K562 (cell line): Measurements from ENCODE around the gene SETD1B. TPM values are rescaled to one million over a fixed set of nuclear protein-coding genes. Genes with fewer than 3 reads are reported as not detected.

Source experiments
- ATAC-seq: fragments of 200-7000 bp; cut with Tn5 transposase; 3 replicates; pipeline ENCODE4 v1.9.1; 2020; ENCODE audit warnings: moderate library complexity
- BruUV-seq: library from RNA; stranded (reverse); fragments of 400-500 nt; replicated peaks from 2 replicates; lab custom pipeline; 2021; lab: Mats Ljungman, UMichigan
- CTCF ChIA-PET: fragments of 300-600 bp; formaldehyde crosslinking; extraction: SDS; loops from one replicate; lab custom pipeline; 2021; ENCODE audit warnings: low intra/inter-chr PET ratio; lab: Yijun Ruan, JAX
- POLR2A ChIA-PET: fragments of 300-600, 350-650 bp; sonication (Branson Sonifier 250); formaldehyde crosslinking; extraction: SDS; loops from one replicate; lab custom pipeline; 2021; ENCODE audit warnings: antibody characterized with exemption, inconsistent platforms; lab: Yijun Ruan, JAX
- DNase-seq, 4 experiments: peaks; one replicate each; pipeline versions ENCODE4 v3.0.0 to v3.0.0-alpha.2; 2011 to 2018; ENCODE audit warnings: low spot score in 3 of 4, mixed read lengths in 3 of 4; ENCODE audit errors: extremely low read depth in 1 of 4
- FAIRE-seq: peaks from 2 replicates; lab custom pipeline; 2011; peaks lifted over from hg19 to GRCh38; lab: Jason Lieb, UNC
- H2AFZ ChIP-seq: 2 replicates; pipeline ENCODE4 v1.6.0; 2011; ENCODE audit warnings: low read depth, low read length, control low read depth, inconsistent platforms
- H3K27ac ChIP-seq: fragments of 200-600 bp; 3 replicates; pipeline ENCODE4 v1.8.0; 2011; ENCODE audit warnings: low read depth, mild to moderate bottlenecking, control low read depth, inconsistent platforms, low read length, moderate library complexity, mixed read lengths; ENCODE audit errors: extremely low read depth
- H3K27me3 ChIP-seq, 2 experiments: fragments of 300-600 bp in 1 of 2; 2 replicates in 1 of 2; 3 replicates in 1 of 2; pipeline versions ENCODE4 v1.6.0 to v1.8.0; 2011; ENCODE audit warnings: inconsistent platforms in 2 of 2, low read length in 2 of 2, mild to moderate bottlenecking in 1 of 2, mixed read lengths in 1 of 2, moderate library complexity in 1 of 2; ENCODE audit not compliant: control insufficient read depth in 2 of 2, insufficient read depth in 2 of 2
- H3K36me3 ChIP-seq: fragments of 300-600 bp; 3 replicates; pipeline ENCODE4 v1.8.0; 2011; ENCODE audit warnings: mild to moderate bottlenecking, low read length, inconsistent platforms; ENCODE audit not compliant: control insufficient read depth, insufficient read depth
- H3K4me1 ChIP-seq, 2 experiments: fragments of 200-600 bp in 1 of 2; replicated peaks in 1 of 2; 2 replicates in 1 of 2; 3 replicates in 1 of 2; pipeline versions ENCODE4 v1.5.1 to v1.8.0; 2011; ENCODE audit warnings: inconsistent platforms in 2 of 2, low read length in 2 of 2, mild to moderate bottlenecking in 1 of 2, mixed read lengths in 1 of 2, moderate library complexity in 1 of 2; ENCODE audit not compliant: control insufficient read depth in 2 of 2, insufficient read depth in 2 of 2
- H3K4me2 ChIP-seq: 2 replicates; pipeline ENCODE4 v1.6.1; 2011; ENCODE audit warnings: low read length, control low read depth, inconsistent platforms, mixed read lengths; ENCODE audit not compliant: insufficient read depth
- H3K4me3 ChIP-seq: fragments of 200-600 bp; sonication (generic), shearing (Covaris generic); 2 replicates; pipeline ENCODE4 v1.5.1; 2016; ENCODE audit warnings: control low read depth, inconsistent platforms
- H3K79me2 ChIP-seq: fragments of 200-600 bp; 3 replicates; pipeline ENCODE4 v1.8.0; 2011; ENCODE audit warnings: low read length, inconsistent platforms; ENCODE audit not compliant: control insufficient read depth, insufficient read depth
- H3K9ac ChIP-seq, 2 experiments: 2 replicates each; pipeline versions ENCODE4 v1.6.0 to v1.6.1; 2011; ENCODE audit warnings: low read depth in 2 of 2, low read length in 2 of 2, control low read depth in 1 of 2, inconsistent platforms in 1 of 2, mild to moderate bottlenecking in 1 of 2, mixed read lengths in 1 of 2; ENCODE audit not compliant: insufficient read depth in 1 of 2
- H3K9me1 ChIP-seq: one replicate; pipeline ENCODE4 v1.6.0; 2011; ENCODE audit warnings: inconsistent platforms, mild to moderate bottlenecking, low read length, moderate library complexity; ENCODE audit not compliant: control insufficient read depth, insufficient read depth
- H3K9me3 ChIP-seq: replicated peaks from 2 replicates; pipeline ENCODE4 v1.5.1; 2011; ENCODE audit warnings: low read depth, low read length, inconsistent platforms; ENCODE audit not compliant: control insufficient read depth, insufficient read depth
- H4K20me1 ChIP-seq: replicated peaks from 2 replicates; pipeline ENCODE4 v1.6.1; 2011; ENCODE audit warnings: low read length, inconsistent platforms, mixed read lengths; ENCODE audit not compliant: control insufficient read depth, insufficient read depth
- BRD9 ChIP-seq: fragments of 450-650 bp; IDR thresholded peaks from 2 replicates; pipeline ENCODE4 v1.6.1; 2018; ENCODE audit warnings: low read depth; ENCODE audit not compliant: partially characterized antibody
- CSDE1 ChIP-seq, 2 experiments: fragments of 450-650 bp; IDR thresholded peaks; 2 replicates each; pipeline ENCODE4 v1.6.1; 2016; ENCODE audit warnings: mild to moderate bottlenecking in 1 of 2
- FOXP1 ChIP-seq: sonication (generic); formaldehyde crosslinking; IDR thresholded peaks from 2 replicates; pipeline ENCODE4 v1.8.0; 2022; ENCODE audit warnings: mild to moderate bottlenecking, missing genetic modification reagents
- HDGF ChIP-seq: fragments of 450-650 bp; IDR thresholded peaks from 2 replicates; pipeline ENCODE4 v1.6.1; 2016
- HNRNPH1 ChIP-seq: fragments of 200-400 bp; formaldehyde crosslinking; optimal IDR thresholded peaks from 2 replicates; pipeline ENCODE3; 2017; ENCODE audit warnings: low read depth, mild to moderate bottlenecking, low read length, moderate library complexity
- KLF1 ChIP-seq: fragments of 450-650 bp; IDR thresholded peaks from 2 replicates; pipeline ENCODE4 v1.6.1; 2016; ENCODE audit warnings: missing genetic modification characterization, missing compliant biosample characterization
- KLF16 ChIP-seq: IDR thresholded peaks from 2 replicates; pipeline ENCODE4 v1.6.1; 2016; ENCODE audit warnings: antibody characterized with exemption
- MYC ChIP-seq, 2 experiments: fragments of 250-450 bp in 1 of 2; sonication (Bioruptor Pico) in 1 of 2; IDR thresholded peaks; 2 replicates each; pipeline versions ENCODE4 v1.5.1 to v1.6.1; 2012 to 2021; ENCODE audit warnings: low read depth in 2 of 2, borderline replicate concordance in 1 of 2, improper control_type of control experiment in 1 of 2, low read length in 1 of 2, mild to moderate bottlenecking in 1 of 2, moderate library complexity in 1 of 2
- MYNN ChIP-seq, 2 experiments: sonication (generic); formaldehyde crosslinking in 1 of 2; IDR thresholded peaks; 2 replicates each; pipeline versions ENCODE4 v1.5.0 to v1.6.1; 2016 to 2020; ENCODE audit warnings: antibody characterized with exemption in 1 of 2, missing genetic modification reagents in 1 of 2
- POLR2G ChIP-seq: fragments of 200-400 bp; formaldehyde crosslinking; IDR thresholded peaks from 2 replicates; pipeline ENCODE4 v1.6.1; 2017; ENCODE audit warnings: low read depth, mild to moderate bottlenecking, antibody characterized with exemption, low read length, moderate library complexity
- RBFOX2 ChIP-seq: fragments of 200-400 bp; formaldehyde crosslinking; IDR thresholded peaks from 2 replicates; pipeline ENCODE4 v1.6.1; 2017; ENCODE audit warnings: low read depth, mild to moderate bottlenecking, low read length, moderate library complexity
- SRSF1 ChIP-seq: fragments of 200-400 bp; formaldehyde crosslinking; IDR thresholded peaks from 2 replicates; pipeline ENCODE4 v1.6.1; 2017; ENCODE audit warnings: mild to moderate bottlenecking, low read depth, low read length, moderate library complexity
- TGIF2 ChIP-seq: sonication (generic); formaldehyde crosslinking; IDR thresholded peaks from 2 replicates; pipeline ENCODE4 v1.8.1; 2022; ENCODE audit warnings: mild to moderate bottlenecking, missing genetic modification reagents, moderate library complexity
- U2AF1 ChIP-seq: fragments of 200-400 bp; formaldehyde crosslinking; optimal IDR thresholded peaks from 2 replicates; pipeline ENCODE3; 2017; ENCODE audit warnings: mild to moderate bottlenecking, low read depth, low read length, moderate library complexity
- ZBTB17 ChIP-seq: fragments of 450-650 bp; formaldehyde crosslinking; IDR thresholded peaks from 2 replicates; pipeline ENCODE4 v1.4.0; 2020; ENCODE audit warnings: mild to moderate bottlenecking
- ZNF347 ChIP-seq: fragments of 450-650 bp; formaldehyde crosslinking; IDR thresholded peaks from 2 replicates; pipeline ENCODE4 v1.4.0; 2020; ENCODE audit warnings: low read depth, mild to moderate bottlenecking, moderate library complexity
- ZNF436 ChIP-seq: fragments of 250-450, 450-650 bp; sonication (Bioruptor Pico); formaldehyde crosslinking; IDR thresholded peaks from 2 replicates; pipeline ENCODE4 v1.7.0; 2020; ENCODE audit warnings: mild to moderate bottlenecking
- ZNF780A ChIP-seq: fragments of 250-450 bp; sonication (Bioruptor Pico); IDR thresholded peaks from 2 replicates; pipeline ENCODE4 v1.5.0; 2021; ENCODE audit warnings: mild to moderate bottlenecking
- WGBS: fragments of 100-300 bp; shearing (Covaris generic); methylation state at CpG from one replicate; pipeline ENCODE4 v1.1.6; 2016; ENCODE audit warnings: low coverage, mixed read lengths; ENCODE audit not compliant: insufficient coverage; ENCODE audit errors: missing lambda C conversion rate; 5-methylcytosine and 5-hydroxymethylcytosine counted together
- in situ Hi-C: fragments of 300-500 bp; cut with MboI; formaldehyde crosslinking; loops from 4 replicates; pipeline ENCODE4 v1.15.0; 2018; ENCODE audit warnings: inconsistent platforms, mixed read lengths
- intact Hi-C: fragments of 100-400 bp; cut with micrococcal nuclease; formaldehyde crosslinking; loops from 2 replicates; pipeline ENCODE4 v1.14.2; 2022
- polyA plus RNA-seq, 8 experiments: library from polyadenylated mRNA; depleted of rRNA in 4 of 8; stranded (reverse) in 5 of 8; unstranded in 3 of 8; fragments of >200 nt; fragmentation: Nextera tagmentation in 2 of 8; fragmentation: Illumina TruSeq in 1 of 8; extraction: Ambion mirVana in 2 of 8; extraction: Trizol in 1 of 8; gene quantifications; 2 replicates each; pipeline versions ENCODE4 v1.2.1 to v1.2.3, GENCODE V29; 2011 to 2014; ENCODE audit warnings: inconsistent platforms in 1 of 8, missing spikeins in 1 of 8
- total RNA-seq, 7 experiments: library from RNA; depleted of rRNA in 6 of 7; stranded (reverse); fragments of >200 nt in 6 of 7; fragmentation: Illumina TruSeq in 2 of 7; extraction: Trizol in 2 of 7; gene quantifications; 2 replicates each; pipeline versions ENCODE4 v1.2.1 to v1.2.3, GENCODE V29; 2011 to 2021; ENCODE audit warnings: low replicate concordance in 1 of 7
- TF ChIP-seq, protein P1 (sequence below): sonication (generic); formaldehyde crosslinking; IDR thresholded peaks from 2 replicates; pipeline ENCODE4 v1.8.0; 2022; ENCODE audit warnings: mild to moderate bottlenecking, missing genetic modification reagents
- TF ChIP-seq, protein P2 (sequence below): sonication (generic); formaldehyde crosslinking; IDR thresholded peaks from 2 replicates; pipeline ENCODE4 v1.8.0; 2022; ENCODE audit warnings: mild to moderate bottlenecking, missing genetic modification reagents

SETD1B gene
- total and polyA plus RNA-seq, 9 of the 15 experiments (the other 6 are each of a cell fraction or from before 2014, with no cell fraction given) = 0.48 to 26.6 (median 2.3) TPM

DNA sequence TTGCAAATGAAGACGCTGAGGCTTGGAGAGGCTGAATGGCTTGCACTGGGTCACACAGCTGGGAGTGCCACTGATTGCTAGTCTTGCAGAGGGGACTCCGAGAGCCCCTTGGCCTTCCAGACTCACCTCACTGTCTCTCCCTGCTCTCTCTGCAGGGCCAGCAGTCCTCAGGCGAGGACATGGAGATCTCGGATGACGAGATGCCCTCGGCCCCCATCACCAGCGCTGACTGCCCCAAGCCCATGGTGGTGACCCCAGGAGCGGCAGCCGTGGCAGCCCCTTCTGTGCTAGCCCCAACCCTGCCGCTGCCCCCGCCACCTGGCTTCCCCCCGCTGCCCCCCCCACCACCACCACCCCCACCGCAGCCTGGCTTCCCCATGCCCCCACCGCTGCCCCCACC is 10.1 kb downstream of the SETD1B start (continued):
- TF ChIP-seq, protein P1, sequence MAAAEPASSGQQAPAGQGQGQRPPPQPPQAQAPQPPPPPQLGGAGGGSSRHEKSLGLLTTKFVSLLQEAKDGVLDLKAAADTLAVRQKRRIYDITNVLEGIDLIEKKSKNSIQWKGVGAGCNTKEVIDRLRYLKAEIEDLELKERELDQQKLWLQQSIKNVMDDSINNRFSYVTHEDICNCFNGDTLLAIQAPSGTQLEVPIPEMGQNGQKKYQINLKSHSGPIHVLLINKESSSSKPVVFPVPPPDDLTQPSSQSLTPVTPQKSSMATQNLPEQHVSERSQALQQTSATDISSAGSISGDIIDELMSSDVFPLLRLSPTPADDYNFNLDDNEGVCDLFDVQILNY (CRISPR knock-in tag) = no peak
- TF ChIP-seq ZNF436 (CRISPR knock-in tag) (no peak), FOXP1 (no peak), ZNF347 (CRISPR knock-in tag) (no peak), BRD9 (no peak), ZNF780A (CRISPR knock-in tag) (no peak)

DNA sequence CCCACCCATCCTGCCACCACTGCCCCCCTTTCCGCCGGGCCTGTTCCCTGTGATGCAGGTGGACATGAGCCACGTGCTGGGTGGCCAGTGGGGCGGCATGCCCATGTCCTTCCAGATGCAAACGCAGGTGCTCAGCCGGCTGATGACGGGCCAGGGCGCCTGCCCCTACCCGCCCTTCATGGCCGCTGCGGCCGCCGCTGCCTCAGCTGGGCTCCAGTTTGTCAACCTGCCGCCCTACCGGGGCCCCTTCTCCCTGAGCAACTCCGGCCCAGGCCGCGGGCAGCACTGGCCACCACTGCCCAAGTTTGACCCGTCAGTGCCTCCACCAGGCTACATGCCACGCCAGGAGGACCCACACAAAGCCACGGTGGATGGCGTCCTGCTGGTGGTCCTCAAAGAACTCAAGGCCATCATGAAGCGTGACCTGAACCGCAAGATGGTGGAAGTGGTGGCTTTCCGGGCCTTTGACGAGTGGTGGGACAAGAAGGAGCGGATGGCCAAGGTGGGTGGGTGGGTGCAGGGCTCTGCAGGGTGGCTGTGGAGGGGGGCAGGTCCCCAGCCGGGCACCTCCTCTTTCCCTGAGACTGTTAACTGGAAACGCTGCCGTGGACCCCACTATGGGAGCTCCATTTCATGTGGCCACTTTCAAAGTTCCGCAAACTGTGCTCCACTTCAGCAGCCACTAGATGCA is 10.8 kb downstream of the SETD1B start:
- no peaks in the 10 kb centered on the region for H3K9me1 ChIP-seq
- no peak overlapping the region for H3K4me3 ChIP-seq
- 98% methylated on average over 10 of the region's 31 CpGs for WGBS
- in situ Hi-C loops = no loop called here
- H3K4me1 ChIP-seq = peaks cover 22 to 49% of the 10 kb centered on the region in 2 experiments
- H3K36me3 ChIP-seq = peaks cover 85% of the 10 kb centered on the region
- FAIRE-seq = no peak
- H3K27me3 ChIP-seq = no peaks in the 10 kb centered on the region
- no peaks in the 10 kb centered on the region for H3K9me3 ChIP-seq
- no peak for DNase-seq
- peaks cover 42% of the 10 kb centered on the region for H3K79me2 ChIP-seq
- H2AFZ ChIP-seq = no peak overlapping the region
- POLR2A ChIA-PET = interaction anchor here (0.6 to 1.3 kb wide), 5 partner anchors 8 to 1719 kb away, joined by 3 to 5 read pairs (median 3); partner anchors contain the start of gene RILPL1
- H3K9ac ChIP-seq = peak overlapping the region in 1 of 2 experiments; percentile 38; a peak in 1 of 4 replicates
- no peak for ATAC-seq
- CTCF ChIA-PET = no interaction called here
- peaks cover 24% of the 10 kb centered on the region for H4K20me1 ChIP-seq
- H3K4me2 ChIP-seq = no peak overlapping the region
- no peak overlapping the region for H3K27ac ChIP-seq
- BruUV-seq = no TSS peak
- intact Hi-C loops = no loop called here
- TF ChIP-seq, protein P2, sequence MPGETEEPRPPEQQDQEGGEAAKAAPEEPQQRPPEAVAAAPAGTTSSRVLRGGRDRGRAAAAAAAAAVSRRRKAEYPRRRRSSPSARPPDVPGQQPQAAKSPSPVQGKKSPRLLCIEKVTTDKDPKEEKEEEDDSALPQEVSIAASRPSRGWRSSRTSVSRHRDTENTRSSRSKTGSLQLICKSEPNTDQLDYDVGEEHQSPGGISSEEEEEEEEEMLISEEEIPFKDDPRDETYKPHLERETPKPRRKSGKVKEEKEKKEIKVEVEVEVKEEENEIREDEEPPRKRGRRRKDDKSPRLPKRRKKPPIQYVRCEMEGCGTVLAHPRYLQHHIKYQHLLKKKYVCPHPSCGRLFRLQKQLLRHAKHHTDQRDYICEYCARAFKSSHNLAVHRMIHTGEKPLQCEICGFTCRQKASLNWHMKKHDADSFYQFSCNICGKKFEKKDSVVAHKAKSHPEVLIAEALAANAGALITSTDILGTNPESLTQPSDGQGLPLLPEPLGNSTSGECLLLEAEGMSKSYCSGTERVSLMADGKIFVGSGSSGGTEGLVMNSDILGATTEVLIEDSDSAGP (CRISPR knock-in tag) = no peak
- TF ChIP-seq HDGF (no peak), POLR2G (peak; percentile 54), ZBTB17 (CRISPR knock-in tag) (no peak), MYC (IDR thresholded peaks at IDR 0.05; ENCODE audit: low read depth, low read length) (no peak), MYC (CRISPR knock-in tag; IDR thresholded peaks at IDR 0.05; ENCODE audit: borderline replicate concordance, low read depth) (no peak), RBFOX2 (peak; percentile 59), SRSF1 (no peak), CSDE1 (IDR thresholded peaks at IDR 0.05) (no peak), HNRNPH1 (no peak), KLF16 (no peak), U2AF1 (no peak), MYNN (IDR thresholded peaks at IDR 0.05) (no peak), MYNN (CRISPR knock-in tag; IDR thresholded peaks at IDR 0.05) (no peak), KLF1 (tag) (no peak), TGIF2 (no peak)
